Spleen (tissue), 11 donors: Measurements from ENCODE around the gene EXOC4. TPM values are rescaled to one million over a fixed set of nuclear protein-coding genes. Genes with fewer than 3 reads are reported as not detected.

Source experiments
- DNase-seq: peaks from one replicate; pipeline ENCODE4 v3.0.0-alpha.2; 2020
- H3K27ac ChIP-seq, 8 donors: fragments of 200-600 bp; sonication (generic) in 7 of 8; 1 replicate in 4 of 8; 2 replicates in 4 of 8; pipeline versions ENCODE4 v1.5.0 to v1.8.0; 2016 to 2021; ENCODE audit warnings: inconsistent platforms in 4 of 8, mild to moderate bottlenecking in 4 of 8, moderate library complexity in 1 of 8
- H3K27me3 ChIP-seq, 7 donors: fragments of 200-600 bp; sonication (generic) in 6 of 7; replicated peaks in 1 of 7; 1 replicate in 4 of 7; 2 replicates in 3 of 7; pipeline versions ENCODE4 v1.5.0 to v1.8.0; 2016 to 2021; ENCODE audit warnings: inconsistent platforms in 3 of 7, mild to moderate bottlenecking in 1 of 7
- H3K36me3 ChIP-seq, 6 donors: fragments of 200-600 bp; sonication (generic) in 5 of 6; 1 replicate in 4 of 6; 2 replicates in 2 of 6; pipeline versions ENCODE4 v1.5.0 to v1.8.0; 2016 to 2021; ENCODE audit warnings: inconsistent platforms in 2 of 6
- H3K4me1 ChIP-seq, 6 donors: fragments of 200-600 bp; sonication (generic) in 5 of 6; 1 replicate in 3 of 6; 2 replicates in 3 of 6; pipeline versions ENCODE4 v1.5.0 to v1.8.0; 2016 to 2021; ENCODE audit warnings: inconsistent platforms in 3 of 6
- H3K4me3 ChIP-seq, 8 donors: fragments of 200-600 bp; sonication (generic) in 7 of 8; 1 replicate in 4 of 8; 2 replicates in 4 of 8; pipeline versions ENCODE4 v1.5.0 to v1.8.0; 2016 to 2021; ENCODE audit warnings: inconsistent platforms in 4 of 8, mild to moderate bottlenecking in 4 of 8, moderate library complexity in 2 of 8
- H3K9me3 ChIP-seq, 8 donors: fragments of 200-600 bp; sonication (generic) in 7 of 8; 1 replicate in 4 of 8; 2 replicates in 4 of 8; pipeline versions ENCODE4 v1.5.0 to v1.8.0; 2016 to 2021; ENCODE audit warnings: inconsistent platforms in 4 of 8
- POLR2A ChIP-seq, 3 donors: fragments of 450-650 bp; IDR thresholded peaks; one replicate each; pipeline ENCODE4 v1.5.1; 2017; ENCODE audit warnings: antibody characterized with exemption in 3 of 3, mild to moderate bottlenecking in 1 of 3
- POLR2AphosphoS5 ChIP-seq, 3 donors: sonication (generic); formaldehyde crosslinking; IDR thresholded peaks; one replicate each; pipeline ENCODE4 v1.5.1; 2017; ENCODE audit warnings: antibody characterized with exemption in 3 of 3
- WGBS, 5 donors: extraction: QIAGEN DNeasy Blood & Tissue Kit in 3 of 5; methylation state at CpG; one replicate each; pipeline versions ENCODE4 v1.1.5 to v1.1.7; 2013 to 2018; 5-methylcytosine and 5-hydroxymethylcytosine counted together
- intact Hi-C: fragments of 100-400 bp; cut with DNase I; formaldehyde crosslinking; loops from one replicate; pipeline ENCODE4 v1.15.0; 2023; ENCODE audit warnings: low total_unique reads
- polyA plus RNA-seq, 3 donors: library from polyadenylated mRNA; stranded (reverse); fragments of 200-250 nt; gene quantifications; one replicate each; pipeline ENCODE4 v1.2.1, GENCODE V29; 2013
- total RNA-seq, 7 donors: library from RNA; depleted of rRNA in 3 of 7; stranded (reverse); fragments of >200 nt in 3 of 7; fragmentation: NEBNext Ultra II Directional in 4 of 7; extraction: Animal tissue kit (Norgen Biotek cat#: 25700) in 4 of 7; gene quantifications; one replicate each; pipeline versions ENCODE4 v1.1.0 to v1.2.1, GENCODE V29; 2016 to 2021
- TF ChIP-seq, protein P1 (sequence below), 11 experiments: fragments of 200-600 bp in 7 of 11; fragments of 450-650 bp in 4 of 11; sonication (generic) in 4 of 11; IDR thresholded peaks in 8 of 11; conservative IDR thresholded peaks in 3 of 11; 1 replicate in 7 of 11; 2 replicates in 4 of 11; pipeline versions ENCODE4 v1.4.0 to v1.8.0; 2016 to 2021; ENCODE audit warnings: antibody characterized with exemption in 11 of 11, inconsistent platforms in 4 of 11, mild to moderate bottlenecking in 1 of 11
- donor health status: healthy with polysubstance abuse.
- donor health status: DM: no; HTN: no; CAD: no; lungs with moderate emphysema.
- donor health status: DM: no; HTN: no; CAD: no.
- donor health status: Bipolar disorder and iron deficiency.
- donor health status: healthy.
- donor health status: DM: no; HTN: no; CAD: no.
- donor health status: DM: yes; HTN: yes; CAD: no.

Gene EXOC4
- total and polyA plus RNA-seq, 10 donors = 14.1 to 138 (median 102) TPM

- WGBS, 5 donors = 90 to 95% (median 92%) methylated on average over 3 of the region's 3 CpGs
- peaks cover 0 to 15% (median 0%) of the 10 kb centered on the region in 6 donors for H3K36me3 ChIP-seq
- no peak for DNase-seq
- no peak overlapping the region for H3K4me3 ChIP-seq
- H3K4me1 ChIP-seq = peaks cover 0 to 11% (median 6%) of the 10 kb centered on the region in 6 donors
- intact Hi-C loops = no loop called here
- H3K9me3 ChIP-seq = peaks cover 0 to 4% (median 0%) of the 10 kb centered on the region in 8 donors
- no peaks in the 10 kb centered on the region for H3K27me3 ChIP-seq
- no peak overlapping the region for H3K27ac ChIP-seq
- TF ChIP-seq POLR2AphosphoS5 (IDR thresholded peaks at IDR 0.05) = no peak
- TF ChIP-seq, protein P1, sequence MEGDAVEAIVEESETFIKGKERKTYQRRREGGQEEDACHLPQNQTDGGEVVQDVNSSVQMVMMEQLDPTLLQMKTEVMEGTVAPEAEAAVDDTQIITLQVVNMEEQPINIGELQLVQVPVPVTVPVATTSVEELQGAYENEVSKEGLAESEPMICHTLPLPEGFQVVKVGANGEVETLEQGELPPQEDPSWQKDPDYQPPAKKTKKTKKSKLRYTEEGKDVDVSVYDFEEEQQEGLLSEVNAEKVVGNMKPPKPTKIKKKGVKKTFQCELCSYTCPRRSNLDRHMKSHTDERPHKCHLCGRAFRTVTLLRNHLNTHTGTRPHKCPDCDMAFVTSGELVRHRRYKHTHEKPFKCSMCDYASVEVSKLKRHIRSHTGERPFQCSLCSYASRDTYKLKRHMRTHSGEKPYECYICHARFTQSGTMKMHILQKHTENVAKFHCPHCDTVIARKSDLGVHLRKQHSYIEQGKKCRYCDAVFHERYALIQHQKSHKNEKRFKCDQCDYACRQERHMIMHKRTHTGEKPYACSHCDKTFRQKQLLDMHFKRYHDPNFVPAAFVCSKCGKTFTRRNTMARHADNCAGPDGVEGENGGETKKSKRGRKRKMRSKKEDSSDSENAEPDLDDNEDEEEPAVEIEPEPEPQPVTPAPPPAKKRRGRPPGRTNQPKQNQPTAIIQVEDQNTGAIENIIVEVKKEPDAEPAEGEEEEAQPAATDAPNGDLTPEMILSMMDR (IDR thresholded peaks at IDR 0.05 in 8 of 11, conservative IDR thresholded peaks at IDR 0.05 in 3 of 11) = no peak
- TF ChIP-seq POLR2A (IDR thresholded peaks at IDR 0.05) = no peak
These were observed 330.8 kb downstream of the EXOC4 start for GRCh38 chr7:133583545-133584171.

- Histone ChIP-seq H3K36me3 (peaks cover 0 to 6% (median 0%) of the 10 kb centered on the region in 6 donors), H3K27ac (no peak overlapping the region), H3K27me3 (no peaks in the 10 kb centered on the region), H3K4me1 (peaks cover 0 to 11% (median 6%) of the 10 kb centered on the region in 6 donors), H3K9me3 (peaks cover 0 to 4% (median 0%) of the 10 kb centered on the region in 8 donors), H3K4me3 (no peak overlapping the region)
- intact Hi-C loops = no loop called here
- DNase-seq = no peak
- 52 to 66% (median 61%) methylated on average over 6 of the region's 6 CpGs for WGBS, 5 donors
- TF ChIP-seq POLR2A (IDR thresholded peaks at IDR 0.05) (no peak), POLR2AphosphoS5 (IDR thresholded peaks at IDR 0.05) (no peak)
- TF ChIP-seq, protein P1 (IDR thresholded peaks at IDR 0.05 in 8 of 11, conservative IDR thresholded peaks at IDR 0.05 in 3 of 11) = no peak
These were observed 332.2 kb downstream of the EXOC4 start for GRCh38 chr7:133584956-133585668.

DNA sequence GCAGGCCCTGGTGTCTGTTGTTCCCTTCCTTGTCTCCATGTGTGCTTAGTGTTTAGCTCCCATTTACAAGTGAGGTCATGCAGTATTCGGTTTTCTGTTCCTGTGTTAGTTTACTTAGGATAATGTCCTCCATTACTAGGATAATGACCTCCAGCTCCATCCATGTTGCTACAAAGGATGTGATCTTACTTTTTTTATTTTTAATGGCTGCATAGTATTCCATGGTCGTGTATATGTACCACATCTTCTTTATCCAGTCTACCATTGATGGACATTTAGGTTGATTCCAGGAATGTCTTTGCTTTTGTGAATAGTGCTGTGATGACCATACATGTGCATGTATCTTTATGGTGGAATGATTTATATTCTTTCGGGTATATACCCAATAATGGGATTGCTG, 333.4 kb downstream of the EXOC4 start:
- H3K27ac ChIP-seq = no peak overlapping the region
- no peak overlapping the region for H3K4me3 ChIP-seq
- no peak for DNase-seq
- peaks cover 0 to 11% (median 6%) of the 10 kb centered on the region in 6 donors for H3K4me1 ChIP-seq
- peaks cover 0 to 4% (median 0%) of the 10 kb centered on the region in 8 donors for H3K9me3 ChIP-seq
- no peak for TF ChIP-seq POLR2A (IDR thresholded peaks at IDR 0.05)
- TF ChIP-seq, protein P1 (IDR thresholded peaks at IDR 0.05 in 8 of 11, conservative IDR thresholded peaks at IDR 0.05 in 3 of 11) = no peak
- TF ChIP-seq POLR2AphosphoS5 (IDR thresholded peaks at IDR 0.05) = no peak
- 92 to 100% (median 99%) methylated on average over 3 of the region's 3 CpGs for WGBS, 5 donors
- intact Hi-C loops = no loop called here
- H3K27me3 ChIP-seq = no peaks in the 10 kb centered on the region
- H3K36me3 ChIP-seq = peaks cover 0 to 8% (median 0%) of the 10 kb centered on the region in 6 donors

- no peak for DNase-seq
- no peak overlapping the region for H3K27ac ChIP-seq
- H3K27me3 ChIP-seq = no peaks in the 10 kb centered on the region
- H3K4me1 ChIP-seq = peaks cover 0 to 11% (median 6%) of the 10 kb centered on the region in 6 donors
- no peak overlapping the region for H3K4me3 ChIP-seq
- intact Hi-C loops = no loop called here
- TF ChIP-seq POLR2AphosphoS5 (IDR thresholded peaks at IDR 0.05) (no peak), POLR2A (IDR thresholded peaks at IDR 0.05) (no peak)
- TF ChIP-seq, protein P1 (IDR thresholded peaks at IDR 0.05 in 8 of 11, conservative IDR thresholded peaks at IDR 0.05 in 3 of 11) = no peak
- peaks cover 0 to 4% (median 0%) of the 10 kb centered on the region in 8 donors for H3K9me3 ChIP-seq
- H3K36me3 ChIP-seq = peaks cover 0 to 8% (median 0%) of the 10 kb centered on the region in 6 donors
These were observed 335.0 kb downstream of the EXOC4 start for GRCh38 chr7:133587903-133588302.
